CD4-positive, alpha-beta T cell treated with Interleukin-12 subunit alpha and Interleukin-12 subunit beta, for 1 hour (primary cell): ENCODE measurements around the gene NKX1-1.
"Not testable (repeated sequence)": the region's sequence is repeated elsewhere in the genome, so short reads cannot be mapped to it uniquely, and the experiment has no call there.

Experiments used
- DNase-seq: peaks from one replicate; pipeline ENCODE4 v3.0.0-alpha.2; 2020

NKX1-1 gene

GRCh38 chr4:1406394-1406980 lies at the start of gene NKX1-1:
Gene NKX1-1, minus strand, starts transcription at chr4:1406442. Its CDS starts 0 bp downstream, at chr4:1406442.
- DNase-seq = no peak

DNA sequence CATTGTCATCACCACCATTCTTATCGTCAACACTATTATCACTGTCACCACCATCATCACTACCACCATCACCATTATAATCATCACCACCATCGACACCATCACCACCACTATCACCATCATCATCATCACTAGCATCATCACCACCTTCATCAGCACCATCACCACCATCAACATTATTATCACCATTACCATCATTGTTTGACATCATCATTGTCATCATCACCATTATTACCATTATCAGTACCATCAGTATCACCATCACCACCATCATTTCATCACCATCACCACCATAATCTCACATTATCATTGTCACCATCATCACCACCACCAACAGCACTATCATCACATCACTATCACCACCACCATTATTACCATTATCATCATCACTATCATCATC lies 47.5 kb upstream of the NKX1-1 start:
- DNase-seq = no peak

- DNase-seq = no peak
These were observed 46.3 kb upstream of the NKX1-1 start for GRCh38 chr4:1452431-1453051.

DNA sequence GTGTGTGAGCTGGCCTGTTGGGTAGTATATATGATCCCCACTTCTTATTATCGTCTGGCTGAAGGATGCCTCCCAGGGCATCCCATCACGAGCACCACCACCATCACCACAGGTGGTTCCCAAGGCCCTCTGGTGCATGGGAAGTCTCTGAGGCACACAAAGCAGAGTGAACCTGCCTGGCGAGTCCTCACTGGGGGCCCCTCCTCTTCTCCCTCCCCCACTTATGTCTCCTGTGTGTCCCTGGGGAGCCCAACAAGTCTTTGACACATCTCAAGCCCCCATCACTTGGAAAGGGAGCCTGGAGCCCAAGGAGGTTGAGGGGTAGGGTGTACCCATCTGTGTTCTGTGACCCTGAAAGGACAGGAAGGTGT lies 45.5 kb upstream of the NKX1-1 start:
- no peak for DNase-seq

DNA sequence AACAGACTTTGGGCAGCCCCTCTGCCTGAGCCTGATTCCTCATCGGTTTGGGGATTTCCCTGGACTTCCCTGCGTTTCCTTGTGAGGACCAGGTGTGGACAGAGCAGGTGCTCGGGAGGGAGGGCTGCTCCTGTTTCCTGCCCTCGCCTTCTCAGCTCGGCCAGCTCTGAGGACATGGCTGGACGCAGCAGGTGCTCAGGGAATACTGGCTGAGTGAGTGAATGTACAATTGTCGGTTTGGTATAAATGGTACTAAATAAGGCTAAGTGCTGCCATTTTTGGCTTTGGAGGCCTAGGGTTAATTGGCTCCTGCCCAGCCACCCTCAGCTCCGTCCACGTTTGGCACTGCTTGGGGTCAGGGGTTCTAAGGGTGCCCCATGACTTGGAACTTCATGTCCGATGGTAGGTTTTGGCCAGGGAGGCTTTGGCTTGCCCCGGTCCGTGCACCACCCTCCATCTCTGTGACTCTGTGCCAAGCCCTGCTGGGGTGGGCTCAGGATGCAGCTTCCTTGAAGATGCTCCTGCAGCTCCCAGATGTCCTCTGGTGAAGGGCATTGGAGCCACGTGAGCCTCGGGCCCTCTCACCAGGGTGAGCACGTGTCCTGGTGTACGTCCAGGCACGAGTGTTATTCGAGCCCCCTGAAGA lies 45.0 kb upstream of the NKX1-1 start:
- DNase-seq = no peak

- DNase-seq = no peak
These were observed 43.8 kb upstream of the NKX1-1 start for GRCh38 chr4:1449833-1450741.

- DNase-seq = no peak
These were observed 43.2 kb upstream of the NKX1-1 start for GRCh38 chr4:1449475-1449832.

GRCh38 chr4:1448589-1449420 lies 42.6 kb upstream of the NKX1-1 start:
- DNase-seq = no peak

GRCh38 chr4:1447676-1448588 lies 41.7 kb upstream of the NKX1-1 start:
- no peak for DNase-seq

DNA sequence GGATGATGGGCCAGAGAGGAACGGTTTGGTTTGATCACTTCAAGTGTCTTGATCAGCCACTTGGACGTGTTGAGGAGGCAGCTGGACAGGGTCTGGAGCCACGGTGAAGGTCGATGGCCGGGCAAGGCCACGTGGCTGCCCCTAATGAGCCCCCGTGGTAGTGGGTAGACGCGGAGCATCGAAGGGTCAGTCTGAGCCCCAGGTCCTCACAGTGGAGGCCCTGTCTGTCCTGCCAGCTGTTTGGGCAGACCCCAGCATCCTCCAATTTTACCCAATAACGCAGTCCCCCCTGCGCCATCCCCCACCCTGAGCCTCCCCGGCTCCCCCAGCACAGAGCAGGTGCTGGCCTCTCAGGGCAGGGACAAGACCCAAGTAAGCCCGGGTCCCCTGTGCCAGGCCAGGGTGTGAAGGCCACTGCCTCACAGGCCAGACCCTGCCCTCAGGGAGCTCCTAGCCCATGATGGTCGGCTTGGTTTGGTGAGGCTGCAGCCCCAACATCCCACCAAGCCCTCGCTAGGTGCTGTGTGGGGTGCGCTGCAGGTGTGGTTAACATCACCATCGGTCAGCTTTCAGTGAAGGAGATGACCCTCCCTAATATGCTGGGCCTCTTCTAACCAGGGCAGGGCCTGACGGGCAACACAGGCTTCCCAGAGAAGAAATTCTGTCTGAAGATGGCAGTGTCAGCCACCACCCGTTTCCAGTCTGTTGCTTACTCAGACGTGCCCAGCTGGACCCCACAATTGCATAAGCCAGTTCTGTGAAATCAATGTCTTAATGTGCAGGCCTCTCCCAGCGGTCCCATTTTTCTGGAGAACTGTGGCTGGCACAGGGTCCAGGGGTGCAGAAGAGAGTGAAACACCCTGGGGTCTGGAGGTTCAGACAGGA lies 40.5 kb upstream of the NKX1-1 start:
- no peak for DNase-seq

DNA sequence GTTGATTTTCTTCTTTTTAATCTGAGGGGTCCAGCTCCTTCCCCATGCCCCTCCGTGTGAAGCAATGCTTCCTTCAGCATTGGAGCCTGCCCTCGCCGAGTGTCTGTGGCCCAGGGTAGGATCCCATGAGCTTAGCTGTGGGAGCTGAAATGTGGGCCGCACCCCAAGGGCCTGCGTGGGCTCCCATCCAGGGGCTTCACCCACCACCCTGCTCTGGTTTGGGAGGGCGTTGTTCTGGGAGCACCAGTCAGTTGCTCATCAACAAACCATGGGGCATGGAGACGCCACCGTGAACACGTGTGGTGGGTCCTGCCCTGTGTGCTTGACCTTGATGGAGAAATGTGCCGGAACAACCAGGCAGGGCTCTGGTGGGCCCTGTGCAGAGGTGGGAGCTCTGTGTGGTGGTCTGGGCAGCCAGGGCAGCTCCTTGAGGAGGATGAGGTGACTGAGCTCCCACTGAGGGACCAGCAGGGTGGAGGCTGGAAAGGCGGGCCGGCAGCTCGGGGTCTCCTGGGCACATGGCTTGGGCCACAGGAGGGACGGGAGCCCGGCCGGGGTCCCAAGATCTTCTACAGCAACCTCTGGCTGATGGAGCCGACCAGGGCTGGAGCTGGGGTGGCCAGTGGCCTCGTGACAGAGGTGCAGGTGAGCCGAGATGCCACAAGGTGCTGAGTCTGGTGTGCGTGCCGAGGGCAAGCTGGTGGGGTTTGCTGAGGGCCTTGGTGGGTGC lies 39.6 kb upstream of the NKX1-1 start:
- DNase-seq = no peak

- not testable (repeated sequence) for DNase-seq
These were observed 37.5 kb upstream of the NKX1-1 start for GRCh38 chr4:1443688-1444172.

DNA sequence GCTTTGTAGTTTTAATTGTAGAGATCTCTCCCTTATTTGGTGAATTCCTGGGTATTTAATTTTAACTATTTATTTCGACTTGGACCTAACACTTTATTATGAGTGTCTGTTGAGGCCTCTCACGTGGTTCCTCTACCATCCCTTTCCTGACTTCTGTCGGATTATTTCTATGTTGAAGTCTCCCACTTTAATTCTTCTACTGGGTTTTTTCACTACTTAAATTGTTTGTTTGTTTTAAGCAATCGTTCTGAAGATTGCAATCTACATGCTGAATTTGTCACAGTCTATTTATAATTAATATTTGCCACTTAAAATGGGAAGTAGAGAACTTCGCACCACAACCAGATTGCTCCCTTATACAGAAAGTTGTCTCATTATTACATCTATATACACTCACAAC lies 20.8 kb upstream of the NKX1-1 start:
- no peak for DNase-seq

DNA sequence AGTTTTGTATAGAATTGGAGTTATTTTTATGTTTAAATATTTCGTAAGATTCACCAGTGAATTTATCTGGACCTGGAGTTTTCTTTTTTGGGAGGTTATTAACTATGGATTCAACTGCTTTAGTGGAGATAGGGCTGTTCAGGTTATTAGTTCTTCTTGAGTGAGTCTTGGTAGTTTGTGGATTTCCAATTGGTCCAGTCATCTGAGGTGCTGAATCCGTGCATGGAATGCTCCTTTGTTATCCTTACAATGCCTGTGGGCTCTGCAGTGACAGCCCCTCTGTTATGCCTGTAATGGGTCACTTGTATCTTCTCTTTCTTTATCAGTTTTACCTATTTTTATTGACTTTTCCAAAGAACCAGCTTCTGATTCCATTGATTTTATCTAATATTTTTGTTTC lies 15.4 kb upstream of the NKX1-1 start:
- DNase-seq = no peak

- DNase-seq = no peak
These were observed 13.5 kb upstream of the NKX1-1 start for GRCh38 chr4:1419708-1420107.

- DNase-seq = no peak
These were observed 12.4 kb upstream of the NKX1-1 start for GRCh38 chr4:1418494-1419285.

- no peak for DNase-seq
These were observed 11.5 kb upstream of the NKX1-1 start for GRCh38 chr4:1417522-1418390.

DNA sequence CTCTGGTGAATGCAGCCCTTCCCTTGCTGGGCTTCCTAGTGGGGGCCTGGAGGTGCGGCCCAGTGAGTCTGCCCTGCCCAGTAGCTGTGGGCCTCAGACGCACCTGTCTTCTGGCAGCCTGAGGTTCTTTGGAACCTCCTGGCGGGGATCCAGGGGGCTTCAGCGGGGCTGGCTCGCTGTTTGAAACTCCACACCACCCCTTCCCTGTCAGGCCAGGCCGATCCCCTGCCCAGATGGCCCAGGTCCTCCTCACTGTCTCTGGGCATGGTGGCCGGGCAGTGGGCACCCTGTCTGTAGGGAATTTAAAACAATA lies 10.7 kb upstream of the NKX1-1 start:
- no peak for DNase-seq
